Lower leg skin (tissue), 3 donors: ENCODE measurements around the gene NLK.

Experiments used
- POLR2A ChIP-seq, 2 donors: fragments of 450-650 bp; IDR thresholded peaks; one replicate each; pipeline ENCODE4 v1.6.1; 2016 to 2017; ENCODE audit warnings: antibody characterized with exemption in 2 of 2, mild to moderate bottlenecking in 1 of 2, moderate library complexity in 1 of 2
- TF ChIP-seq, protein P1 (sequence below), 3 donors: fragments of 450-650 bp; IDR thresholded peaks; one replicate each; pipeline ENCODE4 v1.5.1; 2016; ENCODE audit warnings: antibody characterized with exemption in 3 of 3, mild to moderate bottlenecking in 3 of 3, moderate library complexity in 2 of 3

DNA sequence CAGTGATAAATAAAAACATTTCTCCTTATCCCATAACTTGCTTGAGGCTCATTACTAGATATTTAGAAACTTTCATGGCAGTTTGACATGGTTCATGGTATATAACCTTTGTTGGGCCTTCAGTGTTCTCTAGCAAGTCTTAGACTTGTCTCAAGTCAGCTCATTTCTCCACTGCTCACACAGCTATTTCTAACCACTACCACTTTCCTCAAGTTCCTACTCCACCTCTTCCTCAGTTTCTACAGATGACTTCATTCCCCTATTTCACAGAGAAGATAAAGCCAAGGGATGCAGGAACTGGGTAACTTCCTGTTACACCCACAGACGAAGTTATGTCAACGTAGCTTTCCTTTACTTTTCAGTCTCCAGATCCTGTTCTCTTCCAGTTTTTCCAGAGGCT is 23.2 kb downstream of the NLK start:
- TF ChIP-seq, protein P1, sequence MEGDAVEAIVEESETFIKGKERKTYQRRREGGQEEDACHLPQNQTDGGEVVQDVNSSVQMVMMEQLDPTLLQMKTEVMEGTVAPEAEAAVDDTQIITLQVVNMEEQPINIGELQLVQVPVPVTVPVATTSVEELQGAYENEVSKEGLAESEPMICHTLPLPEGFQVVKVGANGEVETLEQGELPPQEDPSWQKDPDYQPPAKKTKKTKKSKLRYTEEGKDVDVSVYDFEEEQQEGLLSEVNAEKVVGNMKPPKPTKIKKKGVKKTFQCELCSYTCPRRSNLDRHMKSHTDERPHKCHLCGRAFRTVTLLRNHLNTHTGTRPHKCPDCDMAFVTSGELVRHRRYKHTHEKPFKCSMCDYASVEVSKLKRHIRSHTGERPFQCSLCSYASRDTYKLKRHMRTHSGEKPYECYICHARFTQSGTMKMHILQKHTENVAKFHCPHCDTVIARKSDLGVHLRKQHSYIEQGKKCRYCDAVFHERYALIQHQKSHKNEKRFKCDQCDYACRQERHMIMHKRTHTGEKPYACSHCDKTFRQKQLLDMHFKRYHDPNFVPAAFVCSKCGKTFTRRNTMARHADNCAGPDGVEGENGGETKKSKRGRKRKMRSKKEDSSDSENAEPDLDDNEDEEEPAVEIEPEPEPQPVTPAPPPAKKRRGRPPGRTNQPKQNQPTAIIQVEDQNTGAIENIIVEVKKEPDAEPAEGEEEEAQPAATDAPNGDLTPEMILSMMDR (IDR thresholded peaks at IDR 0.05), result no peak
- no peak for TF ChIP-seq POLR2A (IDR thresholded peaks at IDR 0.05)
